Measurements from ENCODE around the gene FBXO38.
A peak's percentile ranks its signal among the peaks of the same experiment; 100 is the strongest.

DNA sequence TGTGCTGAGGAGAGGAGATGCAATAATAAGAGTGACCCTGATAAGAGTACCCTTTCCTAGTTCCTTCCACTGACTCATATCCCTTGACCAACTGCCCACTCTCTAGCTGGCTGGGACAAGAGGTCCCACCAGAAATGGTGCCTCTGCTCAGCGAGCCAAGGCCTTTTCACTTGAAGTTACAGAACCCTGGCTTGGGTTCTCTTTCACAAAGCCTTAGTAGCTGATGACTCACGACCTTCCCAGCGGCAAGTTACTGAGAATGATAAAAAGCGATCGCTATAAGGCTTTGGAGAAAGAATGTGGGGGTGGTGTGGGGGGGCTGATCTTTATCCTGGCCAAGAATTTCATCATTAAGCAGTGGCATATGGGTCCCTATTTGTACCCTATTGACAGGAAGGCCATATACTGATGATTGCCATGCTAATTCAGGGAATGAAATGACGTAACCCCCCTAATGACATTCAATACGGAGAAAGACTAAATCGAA is 90.3 kb downstream of the FBXO38 start:
- TF ChIP-seq RFX5 (IDR thresholded peaks at IDR 0.05; ENCODE audit: low read length) (no peak), TAF1 (IDR thresholded peaks at IDR 0.05; ENCODE audit: borderline replicate concordance, low read depth, low read length) (no peak), JUND (IDR thresholded peaks at IDR 0.05) (peak; percentile 36), SIN3A (IDR thresholded peaks at IDR 0.05; ENCODE audit: borderline replicate concordance, low read depth, low read length) (no peak)
- TF ChIP-seq, protein P1, sequence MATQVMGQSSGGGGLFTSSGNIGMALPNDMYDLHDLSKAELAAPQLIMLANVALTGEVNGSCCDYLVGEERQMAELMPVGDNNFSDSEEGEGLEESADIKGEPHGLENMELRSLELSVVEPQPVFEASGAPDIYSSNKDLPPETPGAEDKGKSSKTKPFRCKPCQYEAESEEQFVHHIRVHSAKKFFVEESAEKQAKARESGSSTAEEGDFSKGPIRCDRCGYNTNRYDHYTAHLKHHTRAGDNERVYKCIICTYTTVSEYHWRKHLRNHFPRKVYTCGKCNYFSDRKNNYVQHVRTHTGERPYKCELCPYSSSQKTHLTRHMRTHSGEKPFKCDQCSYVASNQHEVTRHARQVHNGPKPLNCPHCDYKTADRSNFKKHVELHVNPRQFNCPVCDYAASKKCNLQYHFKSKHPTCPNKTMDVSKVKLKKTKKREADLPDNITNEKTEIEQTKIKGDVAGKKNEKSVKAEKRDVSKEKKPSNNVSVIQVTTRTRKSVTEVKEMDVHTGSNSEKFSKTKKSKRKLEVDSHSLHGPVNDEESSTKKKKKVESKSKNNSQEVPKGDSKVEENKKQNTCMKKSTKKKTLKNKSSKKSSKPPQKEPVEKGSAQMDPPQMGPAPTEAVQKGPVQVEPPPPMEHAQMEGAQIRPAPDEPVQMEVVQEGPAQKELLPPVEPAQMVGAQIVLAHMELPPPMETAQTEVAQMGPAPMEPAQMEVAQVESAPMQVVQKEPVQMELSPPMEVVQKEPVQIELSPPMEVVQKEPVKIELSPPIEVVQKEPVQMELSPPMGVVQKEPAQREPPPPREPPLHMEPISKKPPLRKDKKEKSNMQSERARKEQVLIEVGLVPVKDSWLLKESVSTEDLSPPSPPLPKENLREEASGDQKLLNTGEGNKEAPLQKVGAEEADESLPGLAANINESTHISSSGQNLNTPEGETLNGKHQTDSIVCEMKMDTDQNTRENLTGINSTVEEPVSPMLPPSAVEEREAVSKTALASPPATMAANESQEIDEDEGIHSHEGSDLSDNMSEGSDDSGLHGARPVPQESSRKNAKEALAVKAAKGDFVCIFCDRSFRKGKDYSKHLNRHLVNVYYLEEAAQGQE (IDR thresholded peaks at IDR 0.05; ENCODE audit: low read depth, low read length): no peak
- TF ChIP-seq, protein P2, sequence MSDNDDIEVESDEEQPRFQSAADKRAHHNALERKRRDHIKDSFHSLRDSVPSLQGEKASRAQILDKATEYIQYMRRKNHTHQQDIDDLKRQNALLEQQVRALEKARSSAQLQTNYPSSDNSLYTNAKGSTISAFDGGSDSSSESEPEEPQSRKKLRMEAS (IDR thresholded peaks at IDR 0.05; ENCODE audit: low read depth): no peak
- TF ChIP-seq, protein P3, sequence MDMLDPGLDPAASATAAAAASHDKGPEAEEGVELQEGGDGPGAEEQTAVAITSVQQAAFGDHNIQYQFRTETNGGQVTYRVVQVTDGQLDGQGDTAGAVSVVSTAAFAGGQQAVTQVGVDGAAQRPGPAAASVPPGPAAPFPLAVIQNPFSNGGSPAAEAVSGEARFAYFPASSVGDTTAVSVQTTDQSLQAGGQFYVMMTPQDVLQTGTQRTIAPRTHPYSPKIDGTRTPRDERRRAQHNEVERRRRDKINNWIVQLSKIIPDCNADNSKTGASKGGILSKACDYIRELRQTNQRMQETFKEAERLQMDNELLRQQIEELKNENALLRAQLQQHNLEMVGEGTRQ (IDR thresholded peaks at IDR 0.05; ENCODE audit: borderline replicate concordance, low read depth, low read length): no peak
